Measurements from ENCODE around the gene ENPP6. TPM values are rescaled to one million over a fixed set of nuclear protein-coding genes. Genes with fewer than 3 reads are reported as not detected.

Gene ENPP6
- total and polyA plus RNA-seq, 2 of the 13 experiments (the other 11 are each of a cell fraction or from before 2014, with no cell fraction given), result not detected

- peak; percentile 84 for ATAC-seq
- intact Hi-C loops (cut with micrococcal nuclease; ENCODE audit: unreplicated experiment) (loop anchor here (1.0 to 10.0 kb wide), 4 partner anchors 176 to 471 kb away; partner anchors contain the start of genes CASP3, CENPU and PRIMPOL), in situ Hi-C loops (cut with HindIII; ENCODE audit: extremely low pct_ligation_motif_present, low pct_unique_long_range_greater_than_20kb) (no loop called here)
- H3K79me2 ChIP-seq (ENCODE audit: insufficient read depth, low read length), result no peaks in the 10 kb centered on the region
- H3K4me1 ChIP-seq (ENCODE audit: insufficient read depth, low read length), result peaks cover 34% of the 10 kb centered on the region
- no peaks in the 10 kb centered on the region for H3K9me3 ChIP-seq (ENCODE audit: low read length)
- no peaks in the 10 kb centered on the region for H3K36me3 ChIP-seq (replicated peaks in 1 of 2; ENCODE audit: control insufficient read depth in 1 of 2, insufficient read depth in 2 of 2, low read length in 2 of 2)
- no peak overlapping the region for H2AFZ ChIP-seq (ENCODE audit: low read length)
- ChIA-PET CTCF (ENCODE audit: low intra/inter-chr PET ratio, low total read pairs) (interaction anchor here (3.3 kb wide), 1 partner anchor 274 kb away, joined by 34 read pairs; no protein-coding TSS in a partner anchor), POLR2A (interaction anchor here (0.8 to 3.3 kb wide), 5 partner anchors 84 to 470 kb away, joined by 3 to 14 read pairs (median 5); partner anchors contain the start of genes CENPU and IRF2)
- peak; percentile 87 for DNase-seq (ENCODE audit: low spot score)
- peak; percentile 87 for FAIRE-seq
- peak overlapping the region; percentile 21; the same call in 1 of the 2 replicates for H3K4me2 ChIP-seq (ENCODE audit: low read depth, low read length)
- H3K4me3 ChIP-seq (replicated peaks in 1 of 3; ENCODE audit: insufficient read depth in 1 of 3, low read depth in 2 of 3, low read length in 3 of 3), result no peak overlapping the region
- no TSS peak for BruUV-seq (replicated peaks)
- no peaks in the 10 kb centered on the region for H4K20me1 ChIP-seq (ENCODE audit: insufficient read depth, low read length)
- H3K27me3 ChIP-seq (ENCODE audit: control insufficient read depth in 1 of 2, insufficient read depth in 2 of 2, low read length in 2 of 2), result no peaks in the 10 kb centered on the region
- H3K27ac ChIP-seq (ENCODE audit: extremely low read length, insufficient read depth, low read length), result no peak overlapping the region
- WGBS (ENCODE audit: low lambda C conversion rate), result 15% methylated on average over 19 of the region's 19 CpGs
- H3K9ac ChIP-seq (ENCODE audit: insufficient read depth, low read depth, low read length), result no peak overlapping the region
- no peak for TF ChIP-seq ATF7-NPFF (CRISPR knock-in tag; IDR thresholded peaks at IDR 0.05; ENCODE audit: low read depth)
- 0 out of 2 replicates have a peak, but pooled peaks have one; percentile 22 for TF ChIP-seq FOXP4 (CRISPR knock-in tag; IDR thresholded peaks at IDR 0.05)
- TF ChIP-seq FOSL2 (CRISPR knock-in tag; IDR thresholded peaks at IDR 0.05), result 0 out of 2 replicates have a peak, but pooled peaks have one; percentile 19
- TF ChIP-seq IKZF5 (CRISPR knock-in tag; IDR thresholded peaks at IDR 0.05), result 0 out of 2 replicates have a peak, but pooled peaks have one; percentile 51
- TF ChIP-seq HDAC2 (CRISPR knock-in tag; IDR thresholded peaks at IDR 0.05), result 0 out of 2 replicates have a peak, but pooled peaks have one; percentile 39
- TF ChIP-seq ZNF17 (CRISPR knock-in tag; IDR thresholded peaks at IDR 0.05), result no peak
- peak; percentile 9; the same call in 1 of the 2 replicates for TF ChIP-seq ETV5 (CRISPR knock-in tag; IDR thresholded peaks at IDR 0.05; ENCODE audit: borderline replicate concordance)
- TF ChIP-seq ZNF331 (CRISPR knock-in tag; IDR thresholded peaks at IDR 0.05), result 0 out of 2 replicates have a peak, but pooled peaks have one; percentile 54
- TF ChIP-seq NR2F1 (CRISPR knock-in tag; IDR thresholded peaks at IDR 0.05), result peak in 1 of 2 experiments; percentile 16; a peak in 1 of 4 replicates
- peak; percentile 96 for TF ChIP-seq SMC3 (IDR thresholded peaks at IDR 0.05; ENCODE audit: low read length)
- TF ChIP-seq ZKSCAN8 (CRISPR knock-in tag; IDR thresholded peaks at IDR 0.05; ENCODE audit: borderline replicate concordance), result 0 out of 2 replicates have a peak, but pooled peaks have one; percentile 33
- TF ChIP-seq ZNF569 (CRISPR knock-in tag; IDR thresholded peaks at IDR 0.05; ENCODE audit: borderline replicate concordance), result no peak
- TF ChIP-seq ZBTB1 (CRISPR knock-in tag; IDR thresholded peaks at IDR 0.05; ENCODE audit: borderline replicate concordance), result no peak
- no peak for TF ChIP-seq HOXA9 (CRISPR knock-in tag; IDR thresholded peaks at IDR 0.05; ENCODE audit: borderline replicate concordance)
- no peak for TF ChIP-seq ZNF614 (CRISPR knock-in tag; IDR thresholded peaks at IDR 0.05; ENCODE audit: borderline replicate concordance)
- no peak for TF ChIP-seq ZNF512 (CRISPR knock-in tag; IDR thresholded peaks at IDR 0.05)
- peak; percentile 48 for TF ChIP-seq YY1 (IDR thresholded peaks at IDR 0.05; ENCODE audit: insufficient read depth, insufficient replicate concordance, low read depth, low read length)
- peak; percentile 62; the same call in 1 of the 2 replicates for TF ChIP-seq PITX1 (CRISPR knock-in tag; IDR thresholded peaks at IDR 0.05)
Measured at GRCh38 chr4:184263910-184264732, 46.4 kb upstream of the ENPP6 start.

Data from HepG2 (cell line).